SH-SY5Y (cell line): ENCODE results near the gene PGS1.

ENCODE experiments used
- GATA2 ChIP-seq: IDR thresholded peaks from 2 replicates; pipeline ENCODE4 v1.6.1; 2011; ENCODE audit warnings: mild to moderate bottlenecking, low read depth, low read length
- GATA3 ChIP-seq: IDR thresholded peaks from 2 replicates; pipeline ENCODE4 v1.6.1; 2011; ENCODE audit warnings: low read depth, mild to moderate bottlenecking, low read length, moderate library complexity

DNA sequence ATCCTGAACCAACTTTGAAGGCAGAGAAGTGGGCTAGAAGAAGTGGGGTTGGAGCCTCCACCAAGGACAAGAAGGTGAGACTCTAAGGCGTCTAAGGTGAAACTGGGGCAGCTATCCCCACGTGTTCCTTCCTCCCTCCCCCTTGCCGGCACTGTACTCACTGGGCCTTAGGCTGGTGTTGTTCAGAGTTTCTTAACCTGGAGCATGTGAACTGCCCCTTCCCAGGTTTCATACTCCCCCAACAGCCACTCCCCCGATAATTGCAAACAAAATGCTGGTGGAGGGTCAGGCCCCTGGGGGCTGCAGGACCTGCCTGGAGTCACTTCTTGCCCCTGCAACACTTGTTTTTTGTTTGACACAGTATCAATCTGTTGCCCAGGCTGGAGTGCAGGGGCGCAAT lies 11.3 kb upstream of the PGS1 start:
- TF ChIP-seq GATA2 = no peak
- TF ChIP-seq GATA3 = no peak
